K562 (cell line): ENCODE data around the gene ETV7. TPM values are rescaled to one million over a fixed set of nuclear protein-coding genes. Genes with fewer than 3 reads are reported as not detected.
A peak's percentile ranks its signal among the peaks of the same experiment; 100 is the strongest.

Source experiments
- ATF3 ChIP-seq, 2 experiments: fragments of 450-650 bp in 1 of 2; sonication (generic) in 1 of 2; formaldehyde crosslinking in 1 of 2; IDR thresholded peaks in 1 of 2; conservative IDR thresholded peaks in 1 of 2; 2 replicates each; pipeline versions ENCODE4 v1.6.1 to v1.8.1; 2016 to 2023; ENCODE audit warnings: mild to moderate bottlenecking in 2 of 2, moderate library complexity in 2 of 2, inconsistent platforms in 1 of 2, missing genetic modification reagents in 1 of 2
- CHAMP1 ChIP-seq: fragments of 450-650 bp; IDR thresholded peaks from 2 replicates; pipeline ENCODE4 v1.6.1; 2016; ENCODE audit warnings: mild to moderate bottlenecking
- FOXM1 ChIP-seq, 2 experiments: fragments of 450-650 bp in 1 of 2; sonication (generic) in 1 of 2; formaldehyde crosslinking in 1 of 2; IDR thresholded peaks; 2 replicates each; pipeline versions ENCODE4 v1.6.1 to v1.9.0; 2017 to 2022; ENCODE audit warnings: low read depth in 2 of 2, mild to moderate bottlenecking in 2 of 2, missing genetic modification reagents in 1 of 2, moderate library complexity in 1 of 2
- KAT2B ChIP-seq: IDR thresholded peaks from one replicate; pipeline ENCODE4 v1.6.1; 2012; ENCODE audit warnings: low read depth, mild to moderate bottlenecking, control low read depth, inconsistent platforms, low read length, moderate library complexity
- KLF1 ChIP-seq: fragments of 450-650 bp; IDR thresholded peaks from 2 replicates; pipeline ENCODE4 v1.6.1; 2016; ENCODE audit warnings: missing genetic modification characterization, missing compliant biosample characterization
- MEIS2 ChIP-seq: fragments of 450-650 bp; IDR thresholded peaks from 2 replicates; pipeline ENCODE4 v1.6.1; 2014; ENCODE audit warnings: mild to moderate bottlenecking; ENCODE audit not compliant: partially characterized antibody
- MTA2 ChIP-seq: fragments of 450-650 bp; IDR thresholded peaks from 2 replicates; pipeline ENCODE4 v1.6.1; 2016; ENCODE audit warnings: low read depth
- SRSF3 ChIP-seq: fragments of 200-400 bp; formaldehyde crosslinking; IDR thresholded peaks from 2 replicates; pipeline ENCODE4 v1.6.1; 2016; ENCODE audit warnings: mild to moderate bottlenecking, low read length, moderate library complexity; ENCODE audit not compliant: insufficient read depth
- TAL1 ChIP-seq: fragments of 450-650 bp; IDR thresholded peaks from 2 replicates; pipeline ENCODE4 v1.6.1; 2016; ENCODE audit warnings: mild to moderate bottlenecking
- ZNF551 ChIP-seq: fragments of 250-450 bp; sonication (Bioruptor Pico); IDR thresholded peaks from 2 replicates; pipeline ENCODE4 v1.5.0; 2021; ENCODE audit warnings: mild to moderate bottlenecking, moderate library complexity
- polyA plus RNA-seq, 8 experiments: library from polyadenylated mRNA; depleted of rRNA in 4 of 8; stranded (reverse) in 5 of 8; unstranded in 3 of 8; fragments of >200 nt; fragmentation: Nextera tagmentation in 2 of 8; fragmentation: Illumina TruSeq in 1 of 8; extraction: Ambion mirVana in 2 of 8; extraction: Trizol in 1 of 8; gene quantifications; 2 replicates each; pipeline versions ENCODE4 v1.2.1 to v1.2.3, GENCODE V29; 2011 to 2014; ENCODE audit warnings: inconsistent platforms in 1 of 8, missing spikeins in 1 of 8
- total RNA-seq, 7 experiments: library from RNA; depleted of rRNA in 6 of 7; stranded (reverse); fragments of >200 nt in 6 of 7; fragmentation: Illumina TruSeq in 2 of 7; extraction: Trizol in 2 of 7; gene quantifications; 2 replicates each; pipeline versions ENCODE4 v1.2.1 to v1.2.3, GENCODE V29; 2011 to 2021; ENCODE audit warnings: low replicate concordance in 1 of 7
- TF ChIP-seq, protein P1 (sequence below): fragments of 250-450 bp; sonication (Bioruptor Pico); IDR thresholded peaks from 2 replicates; pipeline ENCODE4 v1.8.0; 2022; ENCODE audit warnings: moderate library complexity, mild to moderate bottlenecking, inconsistent platforms
- TF ChIP-seq, protein P2 (sequence below): fragments of 250-450 bp; sonication (Bioruptor Pico); IDR thresholded peaks from 2 replicates; pipeline ENCODE4 v1.4.0; 2020; ENCODE audit warnings: mild to moderate bottlenecking
- TF ChIP-seq, protein P3 (sequence below): sonication (generic); formaldehyde crosslinking; IDR thresholded peaks from 2 replicates; pipeline ENCODE4 v1.8.0; 2022; ENCODE audit warnings: missing genetic modification reagents, mild to moderate bottlenecking, borderline replicate concordance
- TF ChIP-seq, protein P4 (sequence below): fragments of 450-650 bp; formaldehyde crosslinking; IDR thresholded peaks from 2 replicates; pipeline ENCODE4 v1.4.0; 2020; ENCODE audit warnings: mild to moderate bottlenecking, moderate library complexity

The ETV7 gene
- total and polyA plus RNA-seq, 9 of the 15 experiments (the other 6 are each of a cell fraction or from before 2014, with no cell fraction given): 0.07 to 0.22 (median 0.14) TPM; not detected in 3

DNA sequence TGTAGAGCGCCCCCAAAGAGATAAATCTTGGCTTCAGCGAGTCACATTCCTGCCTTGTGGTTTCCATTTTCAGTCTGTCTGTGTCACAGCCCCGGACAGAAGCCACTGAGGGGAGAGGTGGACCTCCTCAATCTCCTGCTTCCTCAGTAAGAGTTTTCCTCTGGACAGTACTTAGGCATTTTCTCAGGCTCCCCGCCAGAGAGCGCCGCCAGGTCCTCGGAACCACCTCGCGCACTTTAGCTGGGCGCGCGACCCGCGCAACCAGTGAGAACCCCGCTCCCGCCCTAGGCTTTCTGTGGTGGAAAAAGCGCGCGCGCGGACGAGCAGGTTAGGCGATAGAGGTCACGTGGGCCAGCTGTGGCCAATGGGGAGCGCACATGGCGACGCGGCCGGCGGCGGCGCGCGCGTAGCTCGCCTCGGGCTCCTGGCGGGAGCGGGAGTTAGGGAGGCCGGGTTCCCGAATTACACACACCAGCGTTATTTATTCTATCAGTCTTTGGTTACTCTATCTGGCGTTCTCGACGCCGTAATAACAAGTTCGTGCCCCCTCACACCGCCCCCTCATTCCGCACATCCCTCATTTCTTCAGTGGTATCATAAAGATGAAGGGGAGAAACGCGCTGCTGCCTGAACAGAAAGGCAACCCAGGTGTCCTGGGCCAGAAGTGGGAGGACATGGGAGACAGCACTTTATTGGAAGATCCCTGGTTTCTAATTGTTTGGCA, 35.8 kb upstream of the ETV7 start (continued):
- TF ChIP-seq ZNF551 (no peak), MTA2 (peak; percentile 19), FOXM1 (IDR thresholded peaks at IDR 0.05; ENCODE audit: low read depth) (no peak; the same call in 1 of the 2 replicates), FOXM1 (CRISPR knock-in tag; IDR thresholded peaks at IDR 0.05; ENCODE audit: low read depth) (no peak), CHAMP1 (0 out of 2 replicates have a peak, but pooled peaks have one; percentile 4), SRSF3 (no peak), KAT2B (no peak), ATF3 (IDR thresholded peaks at IDR 0.05) (no peak), ATF3 (CRISPR knock-in tag; conservative IDR thresholded peaks at IDR 0.05) (peak; percentile 72), TAL1 (no peak), MEIS2 (peak; percentile 58), KLF1 (tag) (no peak)
- TF ChIP-seq, protein P1, sequence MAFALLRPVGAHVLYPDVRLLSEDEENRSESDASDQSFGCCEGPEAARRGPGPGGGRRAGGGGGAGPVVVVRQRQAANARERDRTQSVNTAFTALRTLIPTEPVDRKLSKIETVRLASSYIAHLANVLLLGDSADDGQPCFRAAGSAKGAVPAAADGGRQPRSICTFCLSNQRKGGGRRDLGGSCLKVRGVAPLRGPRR: 0 out of 2 replicates have a peak, but pooled peaks have one; percentile 74
- TF ChIP-seq, protein P2, sequence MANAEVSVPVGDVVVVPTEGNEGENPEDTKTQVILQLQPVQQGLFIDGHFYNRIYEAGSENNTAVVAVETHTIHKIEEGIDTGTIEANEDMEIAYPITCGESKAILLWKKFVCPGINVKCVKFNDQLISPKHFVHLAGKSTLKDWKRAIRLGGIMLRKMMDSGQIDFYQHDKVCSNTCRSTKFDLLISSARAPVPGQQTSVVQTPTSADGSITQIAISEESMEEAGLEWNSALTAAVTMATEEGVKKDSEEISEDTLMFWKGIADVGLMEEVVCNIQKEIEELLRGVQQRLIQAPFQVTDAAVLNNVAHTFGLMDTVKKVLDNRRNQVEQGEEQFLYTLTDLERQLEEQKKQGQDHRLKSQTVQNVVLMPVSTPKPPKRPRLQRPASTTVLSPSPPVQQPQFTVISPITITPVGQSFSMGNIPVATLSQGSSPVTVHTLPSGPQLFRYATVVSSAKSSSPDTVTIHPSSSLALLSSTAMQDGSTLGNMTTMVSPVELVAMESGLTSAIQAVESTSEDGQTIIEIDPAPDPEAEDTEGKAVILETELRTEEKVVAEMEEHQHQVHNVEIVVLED: peak; percentile 91
- TF ChIP-seq, protein P3, sequence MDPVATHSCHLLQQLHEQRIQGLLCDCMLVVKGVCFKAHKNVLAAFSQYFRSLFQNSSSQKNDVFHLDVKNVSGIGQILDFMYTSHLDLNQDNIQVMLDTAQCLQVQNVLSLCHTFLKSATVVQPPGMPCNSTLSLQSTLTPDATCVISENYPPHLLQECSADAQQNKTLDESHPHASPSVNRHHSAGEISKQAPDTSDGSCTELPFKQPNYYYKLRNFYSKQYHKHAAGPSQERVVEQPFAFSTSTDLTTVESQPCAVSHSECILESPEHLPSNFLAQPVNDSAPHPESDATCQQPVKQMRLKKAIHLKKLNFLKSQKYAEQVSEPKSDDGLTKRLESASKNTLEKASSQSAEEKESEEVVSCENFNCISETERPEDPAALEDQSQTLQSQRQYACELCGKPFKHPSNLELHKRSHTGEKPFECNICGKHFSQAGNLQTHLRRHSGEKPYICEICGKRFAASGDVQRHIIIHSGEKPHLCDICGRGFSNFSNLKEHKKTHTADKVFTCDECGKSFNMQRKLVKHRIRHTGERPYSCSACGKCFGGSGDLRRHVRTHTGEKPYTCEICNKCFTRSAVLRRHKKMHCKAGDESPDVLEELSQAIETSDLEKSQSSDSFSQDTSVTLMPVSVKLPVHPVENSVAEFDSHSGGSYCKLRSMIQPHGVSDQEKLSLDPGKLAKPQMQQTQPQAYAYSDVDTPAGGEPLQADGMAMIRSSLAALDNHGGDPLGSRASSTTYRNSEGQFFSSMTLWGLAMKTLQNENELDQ (CRISPR knock-in tag): peak; percentile 62; the same call in 1 of the 2 replicates
- TF ChIP-seq, protein P4, sequence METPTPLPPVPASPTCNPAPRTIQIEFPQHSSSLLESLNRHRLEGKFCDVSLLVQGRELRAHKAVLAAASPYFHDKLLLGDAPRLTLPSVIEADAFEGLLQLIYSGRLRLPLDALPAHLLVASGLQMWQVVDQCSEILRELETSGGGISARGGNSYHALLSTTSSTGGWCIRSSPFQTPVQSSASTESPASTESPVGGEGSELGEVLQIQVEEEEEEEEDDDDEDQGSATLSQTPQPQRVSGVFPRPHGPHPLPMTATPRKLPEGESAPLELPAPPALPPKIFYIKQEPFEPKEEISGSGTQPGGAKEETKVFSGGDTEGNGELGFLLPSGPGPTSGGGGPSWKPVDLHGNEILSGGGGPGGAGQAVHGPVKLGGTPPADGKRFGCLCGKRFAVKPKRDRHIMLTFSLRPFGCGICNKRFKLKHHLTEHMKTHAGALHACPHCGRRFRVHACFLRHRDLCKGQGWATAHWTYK (CRISPR knock-in tag): 0 out of 2 replicates have a peak, but pooled peaks have one; percentile 78
